HG03571 (cell line): ENCODE data around the gene EFCAB3.
"Not testable (repeated sequence)": the region's sequence is repeated elsewhere in the genome, so short reads cannot be mapped to it uniquely, and the experiment has no call there.

Experiments used
- ATAC-seq: cut with Tn5 transposase; IDR thresholded peaks from one replicate; pipeline ENCODE4 v1.9.1; 2021; ENCODE audit not compliant: unreplicated experiment

The EFCAB3 gene

DNA sequence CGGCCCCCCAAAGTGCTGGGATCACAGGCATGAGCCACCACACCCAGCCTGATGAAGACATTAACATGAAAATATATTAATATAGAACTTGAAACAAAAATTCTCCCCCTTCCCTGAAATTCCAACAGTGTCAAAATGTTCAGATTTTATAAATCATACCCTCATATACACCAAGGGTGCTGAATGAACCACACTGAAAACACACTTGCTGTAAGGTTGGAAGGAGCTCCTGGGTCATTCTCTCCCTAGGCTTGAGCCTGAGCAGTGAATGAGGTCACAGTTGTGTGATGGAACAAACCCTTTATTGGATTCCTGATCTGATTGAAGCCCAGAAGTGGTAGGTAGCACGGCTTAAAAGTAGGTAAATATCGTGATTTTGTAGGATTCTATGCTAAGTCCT lies at the start of gene EFCAB3:
Gene EFCAB3 (plus strand): TSS at position 301 of the 400 bp plus-strand sequence. CDS start 2,427 bp downstream, outside the sequence.
- no peak for ATAC-seq

DNA sequence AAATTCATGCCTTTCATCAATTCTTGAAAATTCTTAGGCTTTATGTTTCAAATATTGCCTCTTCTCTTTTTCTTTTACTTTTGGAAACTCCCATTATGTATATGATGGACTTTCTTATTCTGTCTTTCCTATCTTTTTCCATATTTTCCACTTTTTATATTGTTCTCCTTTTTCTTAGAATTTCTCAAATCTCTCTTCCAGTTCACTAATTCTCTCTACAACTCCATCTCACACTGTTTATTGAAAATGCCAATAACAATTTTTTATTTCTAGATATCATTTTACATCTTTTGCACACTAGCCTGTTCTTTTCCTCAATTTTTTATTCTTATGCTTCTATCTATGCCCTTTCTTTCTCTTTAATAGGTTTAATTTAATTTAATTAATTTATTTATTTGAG lies 43.8 kb upstream of the EFCAB3 start:
- ATAC-seq = no peak

DNA sequence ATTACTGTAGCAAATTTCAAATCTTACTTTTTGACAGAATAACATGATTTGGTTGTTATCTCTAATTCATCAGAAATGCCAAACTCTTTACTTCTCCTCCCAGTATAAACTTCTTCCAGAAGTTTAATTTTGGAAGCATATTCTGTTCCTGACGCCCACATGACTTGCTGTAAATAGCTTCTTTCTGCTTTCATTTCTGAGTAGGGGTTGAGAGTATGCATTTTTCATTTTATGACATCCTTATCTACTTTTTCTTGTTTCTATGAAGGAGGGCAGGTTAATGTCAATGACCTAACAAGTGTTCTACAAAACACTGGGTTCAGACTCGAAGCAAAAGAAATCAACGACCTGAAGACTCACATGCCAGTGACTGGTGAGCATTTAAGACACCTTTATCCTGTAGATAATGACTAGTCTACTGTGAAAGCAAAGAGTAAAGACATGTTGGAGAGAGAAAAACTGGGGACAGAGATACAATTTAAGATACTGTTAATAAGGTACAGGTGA lies 36.5 kb upstream of the EFCAB3 start:
- ATAC-seq = no peak

DNA sequence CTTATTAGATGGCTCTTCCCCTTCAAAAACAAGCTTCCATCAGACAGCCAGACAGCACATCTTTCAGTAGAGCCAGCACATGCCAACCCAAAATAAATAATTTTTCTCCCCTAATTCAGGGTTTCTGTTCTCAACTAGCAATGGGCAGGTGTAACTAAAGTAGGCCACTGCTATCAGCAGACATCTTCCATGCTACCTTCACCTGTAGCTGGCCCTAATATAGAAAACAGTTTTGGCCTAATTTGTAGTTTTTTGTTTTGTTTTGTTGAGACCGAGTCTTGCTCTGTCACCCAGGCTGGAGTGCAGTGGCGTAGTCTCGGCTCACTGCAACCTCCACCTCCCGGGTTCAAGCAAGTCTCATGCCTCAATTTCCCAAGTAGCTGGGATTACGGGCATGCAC lies 29.2 kb upstream of the EFCAB3 start:
- no peak for ATAC-seq

DNA sequence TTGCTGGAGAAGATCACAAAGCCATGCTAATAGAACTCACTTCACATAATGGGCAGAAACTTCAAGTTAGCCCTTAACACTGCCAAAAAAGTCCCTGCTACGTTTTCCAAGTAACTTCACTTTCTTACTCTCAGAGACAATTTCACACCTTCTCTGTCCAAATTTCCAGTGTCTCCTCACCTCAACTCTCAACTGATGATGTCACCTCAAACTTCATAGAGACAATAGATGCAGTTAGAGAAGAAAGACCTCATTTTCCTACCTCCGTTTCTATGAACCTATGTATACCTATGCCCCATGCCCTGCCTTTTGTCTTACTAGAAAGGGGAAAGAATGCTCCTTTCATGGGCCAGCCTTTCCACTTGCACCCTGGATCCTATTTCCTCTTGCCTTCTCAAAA lies 14.2 kb upstream of the EFCAB3 start:
- no peak for ATAC-seq

DNA sequence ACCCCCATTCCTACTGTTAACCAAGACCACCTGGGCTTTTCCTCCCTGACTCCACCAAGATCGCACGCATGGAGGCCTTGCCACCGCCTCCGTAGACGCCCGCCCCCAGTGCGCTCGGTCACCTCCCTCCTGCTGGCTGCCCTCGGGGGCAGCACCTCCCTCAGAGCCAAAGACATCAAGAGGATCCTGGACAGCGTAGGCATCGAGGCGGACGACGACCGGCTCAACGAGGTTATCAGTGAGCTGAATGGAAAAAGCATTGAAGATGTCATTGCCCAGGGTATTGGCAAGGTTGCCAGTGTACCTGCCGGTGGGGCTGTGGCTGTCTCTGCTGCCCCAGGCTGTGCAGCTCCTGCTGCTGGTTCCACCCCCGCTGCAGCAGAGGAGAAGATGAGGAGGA lies 1.2 kb downstream of the EFCAB3 start:
- ATAC-seq = no peak

DNA sequence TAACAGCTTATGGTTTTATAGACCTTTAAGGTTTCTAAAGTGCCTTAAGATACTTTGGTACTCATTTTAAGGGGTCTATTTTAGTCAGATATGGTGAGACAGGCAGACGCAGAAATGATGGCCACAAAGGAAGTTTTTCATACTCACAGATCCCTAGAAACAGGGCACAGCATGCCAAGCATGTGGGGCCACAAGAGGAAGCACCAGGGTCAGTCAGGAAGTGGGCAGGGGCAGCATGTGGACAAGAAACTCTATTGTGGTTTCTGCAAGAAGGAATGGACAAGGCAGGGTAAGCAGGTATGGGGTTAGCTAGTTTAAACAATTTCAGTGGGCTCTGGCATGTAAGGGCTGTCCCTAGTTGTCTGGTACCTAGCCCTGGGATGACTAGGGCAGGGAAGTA lies 8.5 kb downstream of the EFCAB3 start:
- ATAC-seq = no peak

DNA sequence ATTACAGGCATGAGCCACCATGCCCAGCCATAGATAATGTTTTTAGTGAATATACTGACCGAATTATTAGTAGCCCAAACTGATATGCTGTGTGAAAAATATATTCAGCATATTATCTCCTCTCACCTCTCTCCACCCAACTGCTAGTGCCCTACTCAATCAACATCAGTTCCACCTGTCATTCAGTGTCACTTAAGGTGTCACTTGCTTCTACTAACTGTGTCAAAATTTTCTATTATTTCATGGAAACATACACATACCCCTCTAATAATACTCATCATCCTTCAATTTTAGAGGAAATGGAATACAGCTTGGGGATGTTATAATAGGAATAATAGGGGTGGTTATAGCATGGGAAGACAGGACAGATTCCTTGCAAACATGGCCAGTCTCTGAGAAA lies 12.6 kb downstream of the EFCAB3 start:
- no peak for ATAC-seq

DNA sequence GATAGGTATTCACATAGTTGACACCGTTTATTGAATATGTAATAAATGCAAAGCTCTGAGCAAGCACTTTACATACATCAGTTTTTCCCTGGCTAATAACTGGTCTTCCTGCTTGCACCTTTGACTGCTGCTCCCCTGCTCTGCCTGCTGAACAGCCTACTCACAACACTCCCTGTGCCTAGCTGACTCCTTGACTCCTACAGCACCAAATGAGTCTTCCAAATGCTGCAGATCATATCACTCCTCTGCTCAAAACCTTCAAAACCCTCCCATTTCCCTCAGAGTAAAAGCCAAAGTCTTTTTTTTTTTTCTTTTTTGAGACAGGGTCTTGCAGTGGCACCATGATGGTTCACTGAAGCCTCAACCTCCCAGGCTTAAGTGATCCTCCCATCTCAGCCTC lies 18.5 kb downstream of the EFCAB3 start:
- no peak for ATAC-seq

DNA sequence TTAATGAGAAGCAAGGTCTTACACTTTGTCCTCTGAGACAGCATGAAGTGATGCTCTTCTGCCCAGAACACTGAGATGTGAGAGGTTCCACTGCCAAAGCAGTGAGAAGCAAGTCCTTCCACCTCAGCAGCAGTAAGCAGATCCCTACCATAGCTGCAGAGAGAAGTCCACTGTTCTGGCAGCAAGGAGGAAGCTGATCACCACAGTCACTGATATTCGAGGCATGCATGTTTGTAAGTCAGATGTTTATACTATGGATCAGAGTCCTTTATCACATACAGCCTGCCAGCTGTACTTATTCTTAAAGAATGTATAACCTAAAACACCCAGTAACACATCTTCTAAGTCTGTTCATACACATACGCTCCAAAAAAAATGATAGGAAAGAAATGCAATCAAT lies 25.1 kb downstream of the EFCAB3 start:
- no peak for ATAC-seq

DNA sequence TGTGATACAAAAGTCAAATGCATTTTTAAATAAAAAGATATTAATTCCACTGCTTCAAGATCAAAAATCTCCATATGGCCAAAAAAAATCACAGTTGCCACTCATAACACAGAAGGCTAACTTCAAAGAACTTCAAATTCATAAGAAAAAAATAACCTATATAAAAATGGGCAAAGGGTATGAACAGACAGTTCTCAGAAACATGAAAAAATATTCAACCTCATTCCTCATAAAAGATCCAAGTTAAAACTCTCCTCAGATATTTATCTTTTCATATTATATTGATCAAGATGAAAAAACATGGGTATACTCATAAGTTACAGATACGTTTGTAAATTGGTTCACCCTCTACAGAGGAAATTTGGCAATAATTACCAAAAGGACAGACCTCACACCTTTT lies 32.7 kb downstream of the EFCAB3 start:
- ATAC-seq = not testable (repeated sequence)

DNA sequence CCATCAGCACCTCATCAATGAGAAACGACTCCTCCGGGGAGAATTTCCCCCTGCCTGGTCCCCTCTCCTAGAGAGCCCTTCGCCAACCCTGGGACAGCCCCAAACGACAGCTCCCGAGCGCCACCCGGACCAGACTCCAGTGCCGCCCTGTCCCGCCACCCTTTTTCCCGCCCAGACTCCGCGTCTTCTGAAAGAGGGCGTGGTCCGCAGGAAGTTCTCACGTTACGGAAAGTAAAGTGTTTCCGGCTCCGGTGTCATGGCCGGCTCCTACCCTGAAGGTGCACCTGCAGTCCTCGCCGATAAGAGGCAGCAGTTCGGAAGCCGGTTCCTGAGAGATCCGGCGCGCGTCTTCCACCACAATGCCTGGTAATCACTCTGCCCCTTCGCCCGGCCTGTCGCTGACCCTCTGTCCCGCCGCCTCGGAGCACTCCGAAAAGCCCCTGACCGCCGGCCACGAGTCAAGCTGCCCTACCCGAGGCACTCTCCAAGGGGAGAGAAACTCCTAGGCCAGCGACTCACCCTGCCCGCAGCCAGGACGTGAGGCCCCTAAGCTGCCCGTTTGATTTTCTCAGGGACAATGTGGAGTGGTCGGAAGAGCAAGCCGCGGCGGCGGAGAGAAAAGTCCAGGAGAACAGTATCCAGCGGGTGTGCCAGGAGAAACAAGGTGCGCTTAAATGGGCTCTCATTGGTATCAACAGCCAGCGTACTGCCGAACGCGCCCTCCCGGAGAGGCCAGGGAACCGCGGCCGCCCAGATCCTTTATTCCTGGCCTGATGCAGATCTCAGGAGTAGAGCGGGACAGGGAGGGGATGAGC lies 43.5 kb downstream of the EFCAB3 start, which contains the start of gene METTL2A:
Gene METTL2A (plus strand): TSS at position 251 of the 815 bp plus-strand sequence. CDS start 6 bp downstream, at position 257.
- ATAC-seq = peak; percentile 94

DNA sequence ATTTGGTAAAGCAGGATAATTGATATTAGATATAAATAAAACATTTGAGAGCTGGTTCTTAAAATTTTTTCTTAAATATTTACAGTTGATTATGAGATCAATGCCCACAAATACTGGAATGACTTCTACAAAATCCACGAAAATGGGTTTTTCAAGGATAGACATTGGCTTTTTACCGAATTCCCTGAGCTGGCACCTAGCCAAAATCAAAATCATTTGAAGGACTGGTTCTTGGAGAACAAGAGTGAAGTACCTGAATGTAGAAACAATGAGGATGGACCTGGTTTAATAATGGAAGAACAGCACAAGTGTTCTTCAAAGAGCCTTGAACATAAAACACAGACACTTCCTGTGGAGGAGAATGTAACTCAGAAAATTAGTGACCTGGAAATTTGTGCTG lies 45.9 kb downstream of the EFCAB3 start:
- not testable (repeated sequence) for ATAC-seq

DNA sequence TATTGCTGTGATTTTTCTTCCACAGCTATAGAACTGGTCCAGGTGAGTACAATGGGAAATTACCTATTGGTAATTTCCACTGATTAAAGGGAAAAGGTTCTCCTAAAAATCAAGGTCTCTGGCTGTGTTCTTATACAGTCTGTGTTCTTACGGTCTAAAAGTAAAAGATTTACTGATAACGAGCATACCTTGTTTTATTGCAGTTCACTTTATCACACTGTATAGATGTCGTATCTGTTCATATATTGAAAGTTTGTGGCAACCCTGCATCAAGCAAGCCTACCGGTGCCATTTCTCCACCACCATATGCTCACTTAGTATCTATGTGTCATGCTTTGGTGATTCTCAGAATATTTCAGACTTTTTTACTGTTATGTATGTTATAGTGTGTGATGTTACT lies 54.9 kb downstream of the EFCAB3 start:
- not testable (repeated sequence) for ATAC-seq

DNA sequence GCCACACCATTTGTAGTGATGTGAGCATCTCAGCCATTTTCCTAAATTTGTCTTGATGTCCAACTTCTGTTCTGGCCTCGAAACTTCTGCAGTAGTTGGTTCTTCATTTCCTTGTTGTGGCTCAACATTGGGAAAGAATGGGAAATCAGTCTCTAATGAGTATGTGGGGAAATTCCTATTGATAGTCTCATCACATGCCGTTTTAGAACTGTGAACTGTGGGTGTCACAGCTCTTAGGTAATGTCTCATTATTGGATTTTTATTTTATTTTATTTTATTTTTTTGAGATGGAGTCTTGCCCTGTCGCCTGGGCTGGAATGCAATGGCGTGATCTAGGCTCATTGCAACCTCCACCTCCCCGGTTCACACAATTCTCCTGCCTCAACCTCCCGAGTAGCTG lies 60.8 kb downstream of the EFCAB3 start:
- ATAC-seq = not testable (repeated sequence)

DNA sequence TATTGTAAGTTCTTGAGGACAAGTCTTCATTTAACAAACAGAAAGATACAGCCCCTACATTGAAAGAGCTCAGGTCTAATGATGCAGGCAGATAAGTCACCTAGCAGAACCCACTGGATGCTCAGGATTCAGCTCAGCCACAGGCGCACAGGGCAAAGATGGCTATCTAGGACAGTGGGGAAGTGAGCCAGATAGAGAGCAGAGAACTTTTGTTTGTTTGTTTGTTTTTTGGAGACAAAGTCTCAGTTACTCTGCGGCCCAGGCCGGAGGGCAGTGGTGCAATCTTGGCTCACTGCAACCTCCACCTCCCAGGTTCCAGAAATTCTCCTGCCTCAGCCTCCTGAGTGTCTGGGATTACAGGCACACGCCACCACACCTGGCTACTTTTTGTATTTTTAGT lies 63.7 kb downstream of the EFCAB3 start:
- no peak for ATAC-seq

DNA sequence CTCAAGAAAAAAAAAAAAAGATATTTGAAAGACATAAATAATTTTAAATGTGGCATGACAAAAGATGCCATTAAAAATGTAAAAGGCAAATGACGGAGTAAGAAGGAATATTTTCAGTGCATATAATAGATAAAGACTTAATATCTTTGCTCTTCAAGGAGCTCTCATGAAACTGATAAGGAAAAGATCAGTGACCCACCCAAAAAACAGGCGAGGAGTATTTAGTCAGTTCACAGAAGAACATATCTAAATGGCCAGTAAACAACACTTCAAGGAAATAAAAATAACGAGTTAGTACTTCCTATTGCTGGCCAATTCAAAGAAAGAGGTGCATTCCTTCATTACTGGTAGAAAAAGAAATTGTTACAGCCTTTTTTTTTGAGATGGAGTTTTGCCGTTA lies 65.4 kb downstream of the EFCAB3 start:
- ATAC-seq = not testable (repeated sequence)

DNA sequence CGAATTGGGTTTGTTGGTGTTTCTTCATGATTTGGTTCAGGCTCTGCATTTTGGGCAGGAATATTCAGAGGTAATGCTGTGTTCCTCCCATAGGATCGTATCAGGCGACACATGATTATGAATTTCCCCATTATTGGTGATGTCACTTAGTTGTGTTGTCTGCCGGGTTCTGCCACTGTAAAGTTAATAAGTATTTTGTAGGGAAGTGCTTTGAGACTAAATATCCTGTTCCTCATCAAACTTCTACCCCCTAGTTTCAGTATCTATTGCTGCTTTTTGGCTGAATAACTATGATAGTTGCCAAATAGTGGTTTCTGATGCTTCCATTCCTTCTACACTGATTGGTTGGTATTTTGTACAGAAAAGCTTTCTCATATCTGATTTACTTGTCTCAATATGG lies 71.8 kb downstream of the EFCAB3 start:
- not testable (repeated sequence) for ATAC-seq

DNA sequence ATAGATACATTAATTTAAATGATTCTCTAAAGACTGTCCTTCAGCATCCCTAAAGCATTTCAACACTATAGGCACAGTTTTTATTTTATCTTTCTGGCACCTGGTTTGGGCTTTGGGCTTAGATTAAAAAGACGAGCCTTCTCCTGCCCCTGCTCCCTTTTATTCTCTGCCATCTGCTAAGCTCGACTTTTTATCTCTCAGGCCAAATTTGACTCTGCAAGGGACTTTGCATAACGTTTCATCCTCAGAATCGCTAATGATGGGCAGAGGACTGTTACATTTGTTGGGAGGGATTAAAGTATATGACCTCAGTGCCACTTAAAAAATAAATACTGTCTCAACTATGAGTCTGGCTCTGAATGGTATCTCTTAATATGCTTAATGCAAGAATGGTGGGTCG lies 72.7 kb downstream of the EFCAB3 start:
- not testable (repeated sequence) for ATAC-seq

DNA sequence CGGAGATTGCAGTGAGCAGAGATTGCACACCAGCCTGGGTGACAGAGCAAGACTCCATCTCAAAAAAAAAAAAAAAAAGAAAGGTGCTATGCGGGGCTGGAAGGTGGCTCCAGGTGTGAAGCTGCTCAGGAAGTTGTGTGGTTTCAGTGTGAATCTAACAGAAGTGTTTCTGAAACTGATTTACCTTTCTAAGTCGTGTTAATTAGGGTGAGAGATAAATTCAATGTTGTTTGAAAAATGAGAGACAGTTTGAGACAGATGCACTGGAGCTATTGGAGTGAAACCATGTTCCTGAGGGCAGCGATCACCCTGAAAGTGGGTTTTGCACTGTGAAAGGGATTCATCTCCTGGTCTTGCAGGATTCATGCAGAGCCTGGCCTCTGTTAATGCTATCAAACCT lies 73.3 kb downstream of the EFCAB3 start:
- not testable (repeated sequence) for ATAC-seq

DNA sequence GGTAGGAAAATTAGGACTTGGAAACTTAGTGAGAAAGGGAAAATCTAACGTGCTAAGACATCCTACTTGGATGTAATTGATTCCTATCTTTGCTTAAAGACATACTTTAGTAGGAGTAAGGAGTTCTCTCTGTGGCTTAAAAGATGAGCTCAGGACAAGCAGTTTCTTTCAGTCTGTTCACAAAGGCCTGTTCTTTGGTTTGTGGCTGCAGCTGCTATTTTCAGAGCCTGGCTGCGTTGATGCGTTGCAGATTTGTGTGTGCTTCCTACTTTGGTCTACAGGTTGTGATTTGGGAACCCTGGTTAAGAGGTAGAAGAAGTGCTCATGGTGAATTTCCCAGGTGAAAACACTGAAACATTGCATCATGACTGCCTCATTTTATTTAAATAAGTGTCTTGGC lies 73.8 kb downstream of the EFCAB3 start:
- peak; percentile 52 for ATAC-seq

DNA sequence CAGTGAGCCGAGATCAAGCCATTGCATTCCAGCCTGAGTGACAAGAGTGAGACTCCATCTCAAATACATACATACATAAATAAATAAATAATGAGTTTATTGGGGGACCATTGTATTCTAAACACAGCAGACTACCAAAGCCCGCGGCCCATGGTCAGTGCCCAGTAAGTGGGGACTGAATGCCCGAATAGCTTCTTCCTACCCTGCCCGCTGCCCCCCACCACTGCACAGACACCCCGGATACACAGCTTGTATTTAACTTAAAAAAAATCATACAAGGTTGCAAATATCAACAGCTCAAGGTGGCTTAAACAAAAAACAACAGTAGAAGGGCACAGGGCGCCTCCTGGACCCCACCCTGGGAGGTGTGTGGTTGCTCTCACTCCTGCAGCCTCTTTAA lies 75.7 kb downstream of the EFCAB3 start:
- no peak for ATAC-seq

DNA sequence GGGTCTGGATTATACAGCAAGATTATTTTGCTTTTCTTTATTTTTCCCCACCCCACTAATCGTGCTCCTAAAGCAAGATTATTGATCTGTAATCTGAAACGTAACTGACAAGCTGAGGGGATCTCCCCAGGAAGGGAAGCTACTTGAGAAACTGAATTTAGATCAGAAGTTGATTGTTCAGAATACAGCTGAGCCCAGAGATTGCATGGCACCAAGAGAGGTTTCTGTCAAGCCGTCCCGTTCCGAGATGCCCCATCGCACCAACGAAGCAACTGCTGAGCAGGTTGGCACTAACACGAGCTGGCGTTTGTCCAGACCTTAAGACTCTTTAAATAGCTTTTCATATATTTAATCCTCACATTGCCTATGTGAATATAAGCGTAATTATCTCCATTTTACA lies 78.1 kb downstream of the EFCAB3 start:
- not testable (repeated sequence) for ATAC-seq
